IMR-90 (cell line): ENCODE data around the gene GDF9.

Source experiments
- FOS ChIP-seq: fragments of 150-350 bp; IDR thresholded peaks from 2 replicates; pipeline ENCODE4 v1.6.1; 2016; ENCODE audit warnings: low read depth, low read length
- NFE2L2 ChIP-seq: fragments of 150-350 bp; IDR thresholded peaks from 2 replicates; pipeline ENCODE4 v1.6.1; 2016; ENCODE audit warnings: low read depth, mild to moderate bottlenecking, low read length
- POLR2A ChIP-seq: IDR thresholded peaks from 2 replicates; pipeline ENCODE4 v1.6.1; 2012; ENCODE audit warnings: mild to moderate bottlenecking, low read depth, low read length
- RAD21 ChIP-seq: IDR thresholded peaks from 2 replicates; pipeline ENCODE4 v1.6.1; 2012; ENCODE audit warnings: low read length, improper control_type of control experiment

DNA sequence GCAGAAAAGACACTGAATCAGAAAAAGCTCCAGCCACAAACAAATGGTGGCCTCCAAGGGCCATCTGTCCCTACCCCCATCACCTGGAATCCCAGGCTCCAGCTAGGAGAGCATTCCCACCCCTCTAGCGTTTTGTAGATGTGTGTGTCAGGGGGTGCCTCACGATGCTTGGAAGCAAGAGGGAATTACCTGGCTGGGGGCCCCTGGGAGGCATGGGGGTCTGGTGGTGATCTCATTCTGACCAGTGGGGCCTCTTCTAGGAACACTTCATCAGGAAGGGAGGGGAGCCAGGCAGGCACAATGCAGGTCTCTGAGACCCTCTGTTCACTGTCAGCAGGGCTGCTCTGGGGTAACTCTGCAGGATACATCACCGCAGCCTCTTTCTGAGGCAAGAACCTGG lies 41.8 kb downstream of the GDF9 start:
- TF ChIP-seq RAD21 (no peak), POLR2A (no peak), FOS (no peak), NFE2L2 (no peak)
